Thoracic aorta (tissue), 2 donors: ENCODE results near the gene COQ10A. TPM values are rescaled to one million over a fixed set of nuclear protein-coding genes. Genes with fewer than 3 reads are reported as not detected.

Experiments
- ATAC-seq: fragments of 150-250 bp; one replicate; pipeline ENCODE4 v1.8.0; 2017; ENCODE audit warnings: low read depth; ENCODE audit not compliant: insufficient number of reproducible peaks, low FRiP score
- DNase-seq: peaks from one replicate; pipeline ENCODE4 v3.0.0-alpha.2; 2020; ENCODE audit warnings: low spot score
- H3K27ac ChIP-seq, 2 donors: fragments of 200-600 bp; sonication (generic); 1 replicate in 1 of 2; 2 replicates in 1 of 2; pipeline ENCODE4 v1.5.1; 2016; ENCODE audit warnings: mild to moderate bottlenecking in 2 of 2, moderate library complexity in 2 of 2
- H3K27me3 ChIP-seq: fragments of 200-600 bp; sonication (generic); replicated peaks from 2 replicates; pipeline ENCODE4 v1.6.0; 2016; ENCODE audit warnings: mild to moderate bottlenecking; ENCODE audit not compliant: insufficient read depth
- H3K36me3 ChIP-seq: fragments of 200-600 bp; sonication (generic); one replicate; pipeline ENCODE4 v1.5.1; 2016
- H3K4me1 ChIP-seq, 2 donors: fragments of 200-600 bp; sonication (generic); 1 replicate in 1 of 2; 2 replicates in 1 of 2; pipeline versions ENCODE4 v1.5.1 to v1.6.0; 2016; ENCODE audit warnings: low read depth in 2 of 2, mild to moderate bottlenecking in 1 of 2; ENCODE audit not compliant: control insufficient read depth in 1 of 2
- H3K4me3 ChIP-seq: fragments of 200-600 bp; sonication (generic); 2 replicates; pipeline ENCODE4 v1.5.1; 2016; ENCODE audit warnings: mild to moderate bottlenecking
- H3K9me3 ChIP-seq: fragments of 200-600 bp; sonication (generic); 2 replicates; pipeline ENCODE4 v1.5.1; 2016
- total RNA-seq, 2 donors: library from RNA; depleted of rRNA; stranded (reverse); fragments of >200 nt; gene quantifications; one replicate each; pipeline versions ENCODE4 v1.1.0 to v1.2.3, GENCODE V29; 2016
- TF ChIP-seq, protein P1 (sequence below): fragments of 200-600 bp; sonication (generic); IDR thresholded peaks from one replicate; pipeline ENCODE4 v1.5.1; 2019; ENCODE audit warnings: antibody characterized with exemption

The COQ10A gene
- total RNA-seq, 2 donors from 2014 or later, result 14.6 to 26.3 TPM

DNA sequence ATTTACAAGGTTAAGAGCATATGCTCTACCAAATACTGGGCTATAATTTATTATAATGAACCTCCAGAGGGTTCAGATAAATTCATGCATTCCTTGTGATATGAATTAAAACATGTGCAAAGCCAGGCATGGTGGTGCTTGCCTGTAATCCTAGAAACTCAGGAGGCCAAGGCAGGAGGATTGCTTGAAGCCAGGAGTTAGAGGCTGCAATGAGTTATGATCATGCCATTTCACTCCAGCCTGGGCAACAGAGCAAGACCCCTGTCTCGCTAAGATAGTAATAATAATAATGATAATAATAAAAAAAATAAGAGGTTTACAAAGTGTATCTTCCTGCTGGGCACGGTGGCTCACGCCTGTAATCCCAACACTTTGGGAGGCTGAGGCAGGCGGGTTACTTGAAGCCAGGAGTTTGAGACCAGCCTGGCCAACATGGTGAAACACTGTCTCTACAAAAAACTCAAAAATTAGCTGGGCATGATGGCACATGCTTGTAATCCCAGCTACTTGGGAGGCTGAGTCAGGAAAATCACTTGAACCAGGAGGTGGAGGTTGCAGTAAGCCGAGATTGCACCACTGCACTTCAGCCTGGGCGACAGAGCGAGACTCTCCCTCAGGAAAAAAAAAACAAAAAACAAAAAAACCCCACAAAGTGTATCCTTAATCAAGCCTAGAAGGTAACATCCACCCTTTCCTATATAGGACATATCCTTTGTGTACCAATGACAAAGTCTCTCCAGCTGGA lies 40.7 kb downstream of the COQ10A start:
- peaks cover 6% of the 10 kb centered on the region for H3K36me3 ChIP-seq
- no peak overlapping the region for H3K27ac ChIP-seq
- H3K9me3 ChIP-seq, result no peaks in the 10 kb centered on the region
- TF ChIP-seq, protein P1, sequence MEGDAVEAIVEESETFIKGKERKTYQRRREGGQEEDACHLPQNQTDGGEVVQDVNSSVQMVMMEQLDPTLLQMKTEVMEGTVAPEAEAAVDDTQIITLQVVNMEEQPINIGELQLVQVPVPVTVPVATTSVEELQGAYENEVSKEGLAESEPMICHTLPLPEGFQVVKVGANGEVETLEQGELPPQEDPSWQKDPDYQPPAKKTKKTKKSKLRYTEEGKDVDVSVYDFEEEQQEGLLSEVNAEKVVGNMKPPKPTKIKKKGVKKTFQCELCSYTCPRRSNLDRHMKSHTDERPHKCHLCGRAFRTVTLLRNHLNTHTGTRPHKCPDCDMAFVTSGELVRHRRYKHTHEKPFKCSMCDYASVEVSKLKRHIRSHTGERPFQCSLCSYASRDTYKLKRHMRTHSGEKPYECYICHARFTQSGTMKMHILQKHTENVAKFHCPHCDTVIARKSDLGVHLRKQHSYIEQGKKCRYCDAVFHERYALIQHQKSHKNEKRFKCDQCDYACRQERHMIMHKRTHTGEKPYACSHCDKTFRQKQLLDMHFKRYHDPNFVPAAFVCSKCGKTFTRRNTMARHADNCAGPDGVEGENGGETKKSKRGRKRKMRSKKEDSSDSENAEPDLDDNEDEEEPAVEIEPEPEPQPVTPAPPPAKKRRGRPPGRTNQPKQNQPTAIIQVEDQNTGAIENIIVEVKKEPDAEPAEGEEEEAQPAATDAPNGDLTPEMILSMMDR, result no peak
- H3K4me1 ChIP-seq, result no peaks in the 10 kb centered on the region
- H3K4me3 ChIP-seq, result no peak overlapping the region
- no peak for DNase-seq
- no peaks in the 10 kb centered on the region for H3K27me3 ChIP-seq
- no peak for ATAC-seq

GRCh38 chr12:56308714-56309113 lies 42.0 kb downstream of the COQ10A start:
- H3K9me3 ChIP-seq, result no peaks in the 10 kb centered on the region
- no peak overlapping the region for H3K4me3 ChIP-seq
- H3K27me3 ChIP-seq, result no peaks in the 10 kb centered on the region
- DNase-seq, result no peak
- peaks cover 8% of the 10 kb centered on the region for H3K36me3 ChIP-seq
- no peak for ATAC-seq
- H3K27ac ChIP-seq, result no peak overlapping the region
- H3K4me1 ChIP-seq, result no peaks in the 10 kb centered on the region
- TF ChIP-seq, protein P1, result no peak

DNA sequence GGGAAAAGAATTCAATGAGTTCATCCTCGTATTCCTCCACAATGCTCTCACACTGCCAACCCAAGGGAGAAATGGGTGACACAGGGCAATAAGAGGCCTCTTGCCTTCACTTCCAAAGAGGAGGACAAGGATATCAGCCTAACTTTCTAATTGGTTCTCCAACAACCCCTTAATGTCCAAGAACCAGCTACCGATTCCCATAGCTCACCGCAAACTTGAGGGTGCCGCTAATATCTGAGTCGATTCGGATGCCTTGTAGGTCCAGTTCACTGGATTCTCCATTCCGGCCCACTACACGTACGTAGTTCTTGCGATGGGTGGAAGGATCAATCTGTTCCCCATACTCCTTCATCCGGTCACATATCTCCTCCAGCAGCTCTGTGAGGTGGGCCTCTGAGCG lies 44.3 kb downstream of the COQ10A start:
- Histone ChIP-seq H3K36me3 (peaks cover 8% of the 10 kb centered on the region), H3K27ac (no peak overlapping the region), H3K27me3 (no peaks in the 10 kb centered on the region), H3K4me1 (peaks cover 5 to 9% of the 10 kb centered on the region in 2 donors), H3K4me3 (no peak overlapping the region), H3K9me3 (no peaks in the 10 kb centered on the region)
- DNase-seq, result no peak
- TF ChIP-seq, protein P1, result no peak
- ATAC-seq, result no peak

DNA sequence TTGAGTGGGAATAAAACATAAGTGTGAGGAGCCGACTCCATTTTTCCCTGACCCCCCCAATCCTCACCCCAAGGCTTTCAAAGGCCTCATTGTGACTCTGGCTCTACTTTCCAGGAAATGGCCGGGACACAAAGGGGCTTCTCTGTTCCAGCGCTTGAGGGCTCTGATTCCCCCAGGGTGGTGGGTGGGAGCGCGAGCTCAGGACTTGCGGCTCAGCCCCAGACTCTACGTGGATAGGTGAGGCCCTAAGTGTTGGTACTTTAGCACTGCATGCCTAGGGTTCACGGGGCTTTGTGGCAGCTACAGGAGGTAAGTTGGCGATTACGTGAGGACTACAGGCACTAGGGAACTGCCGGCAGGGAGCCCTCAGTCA lies 48.5 kb downstream of the COQ10A start:
- ATAC-seq, result no peak
- TF ChIP-seq, protein P1, result no peak
- DNase-seq, result no peak
- Histone ChIP-seq H3K36me3 (peaks cover 10% of the 10 kb centered on the region), H3K4me1 (peaks cover 7 to 14% of the 10 kb centered on the region in 2 donors), H3K27ac (peak overlapping the region; percentile 88 to 95), H3K27me3 (no peaks in the 10 kb centered on the region), H3K9me3 (no peaks in the 10 kb centered on the region), H3K4me3 (peak overlapping the region; percentile 93)

DNA sequence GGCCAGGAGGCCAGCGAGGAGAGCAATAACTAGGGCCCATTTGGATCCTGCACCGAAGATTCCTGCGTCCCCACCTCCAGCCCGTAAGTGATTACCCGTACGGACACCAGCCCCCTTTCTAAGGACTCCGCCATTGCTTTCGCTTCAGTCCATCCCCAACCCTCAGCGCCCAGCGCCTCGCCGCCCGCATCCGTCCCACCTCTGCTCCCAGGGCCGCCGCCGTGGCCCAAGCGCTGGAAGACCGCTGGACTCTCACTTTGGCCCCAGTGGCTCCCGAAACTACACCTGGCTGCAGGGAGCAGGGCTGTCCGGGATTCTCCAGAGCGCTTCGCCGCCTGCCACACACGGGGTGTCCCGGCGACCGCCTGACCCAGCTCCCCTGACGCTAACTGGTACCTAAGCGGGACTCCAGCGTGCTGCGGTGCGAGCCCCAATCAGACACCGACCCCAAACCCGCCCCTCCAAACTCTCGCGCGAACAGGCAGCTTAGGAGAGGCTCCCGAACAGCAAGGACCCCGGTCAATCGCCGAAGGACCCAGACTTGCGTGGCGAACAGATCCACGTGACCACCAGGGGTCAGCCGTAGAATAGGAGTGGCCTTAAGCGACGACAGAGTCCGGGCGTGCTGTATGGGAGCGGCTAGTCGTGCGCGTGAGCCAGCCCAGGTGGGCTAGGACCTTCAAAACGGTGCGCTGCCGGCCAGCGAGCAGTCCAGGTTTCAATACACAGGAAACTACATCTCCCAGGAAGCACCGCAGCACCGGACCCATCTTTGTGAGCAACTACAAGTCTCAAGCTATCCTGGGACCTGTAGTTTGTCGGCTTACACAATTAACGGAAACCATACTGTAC lies 49.1 kb downstream of the COQ10A start, which contains the start of gene CNPY2:
TSS of gene CNPY2 (minus strand) at position 367 of the 852 bp plus-strand sequence. CDS start 771 bp downstream, outside the sequence.
- Histone ChIP-seq H3K9me3 (no peaks in the 10 kb centered on the region), H3K4me3 (peak within 1 kb of the TSS; percentile 93), H3K4me1 (peaks cover 7 to 14% of the 10 kb centered on the region in 2 donors), H3K27ac (peak within 1 kb of the TSS; percentile 88 to 95), H3K27me3 (no peaks in the 10 kb centered on the region), H3K36me3 (peaks cover 10% of the 10 kb centered on the region)
- ATAC-seq, result peak; percentile 96
- peak; percentile 95 for DNase-seq
- TF ChIP-seq, protein P1, result no peak
